Measurements from ENCODE around the gene ACVR1.
"Not testable (repeated sequence)": the region's sequence is repeated elsewhere in the genome, so short reads cannot be mapped to it uniquely, and the experiment has no call there.

The ACVR1 gene

GRCh38 chr2:157830266-157830665 lies 45.9 kb downstream of the ACVR1 start:
- DNase-seq (ENCODE audit: low read depth in 2 of 2) = no peak

- no peak for DNase-seq (ENCODE audit: low read depth in 2 of 2)
Measured at GRCh38 chr2:157827377-157827776, 48.8 kb downstream of the ACVR1 start.

DNA sequence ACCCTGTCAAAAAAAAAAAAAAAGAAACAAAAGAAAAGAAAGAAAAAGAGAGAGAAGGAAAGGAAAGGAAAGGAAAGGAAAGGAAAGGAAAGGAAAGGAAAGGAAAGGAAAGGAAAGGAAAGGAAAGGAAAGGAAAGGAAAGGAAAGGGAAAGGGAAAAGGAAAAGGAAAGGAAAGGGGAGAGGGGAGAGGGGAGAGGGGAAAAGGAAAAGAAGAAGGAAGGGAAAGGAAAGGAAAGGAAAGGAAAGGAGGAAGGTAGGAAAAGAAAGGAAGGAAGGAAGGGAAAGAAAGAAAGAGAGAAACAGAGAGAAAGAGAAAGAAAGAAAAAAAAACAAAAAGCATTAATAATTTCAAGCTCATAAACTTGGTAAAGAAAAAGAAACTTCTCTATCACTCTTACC lies 49.5 kb downstream of the ACVR1 start:
- not testable (repeated sequence) for DNase-seq (ENCODE audit: low read depth in 2 of 2)

DNA sequence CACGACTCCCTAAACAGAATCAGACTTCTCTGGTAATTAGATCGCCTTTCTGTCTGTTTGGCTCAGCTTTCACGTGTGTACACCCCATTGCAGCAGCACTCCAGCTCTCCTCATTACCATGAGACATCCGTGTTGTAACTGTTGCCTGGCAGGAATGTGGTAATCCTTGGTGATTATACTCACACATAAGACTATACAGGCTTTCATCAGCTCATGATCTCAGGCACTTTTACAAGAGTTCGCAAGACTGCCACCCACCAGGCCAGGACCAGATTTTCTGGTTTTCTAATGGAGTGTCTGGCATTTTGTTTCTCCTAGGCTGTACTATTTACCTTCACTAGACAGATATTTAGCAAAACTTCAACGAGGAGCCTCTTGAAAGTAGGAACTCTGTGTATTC lies 50.2 kb downstream of the ACVR1 start:
- no peak for DNase-seq (ENCODE audit: low read depth in 2 of 2)

DNA sequence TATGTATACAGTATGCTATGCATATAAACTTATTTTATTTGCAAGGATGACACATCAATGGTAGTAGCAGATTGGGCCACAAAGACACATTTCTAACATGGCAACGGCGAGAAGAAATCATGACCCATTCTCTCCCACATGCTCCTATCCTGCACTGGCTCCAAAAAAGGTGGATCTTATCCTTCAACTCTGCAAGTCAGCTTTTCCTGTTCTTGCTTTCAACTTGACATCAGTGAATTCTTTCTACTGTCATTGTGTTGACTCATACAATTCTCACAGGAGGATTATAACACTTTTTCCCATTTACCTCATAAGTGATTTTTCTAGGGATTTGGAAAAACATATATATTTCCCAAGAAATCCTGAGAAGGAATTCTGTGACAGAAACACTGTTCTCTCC lies 53.1 kb downstream of the ACVR1 start:
- DNase-seq (ENCODE audit: low read depth in 2 of 2) = no peak

- no peak for DNase-seq (ENCODE audit: low read depth in 2 of 2)
Measured at GRCh38 chr2:157822533-157822932, 53.6 kb downstream of the ACVR1 start.

GRCh38 chr2:157821519-157822131 lies 54.5 kb downstream of the ACVR1 start:
- no peak for DNase-seq (ENCODE audit: low read depth in 2 of 2)

DNA sequence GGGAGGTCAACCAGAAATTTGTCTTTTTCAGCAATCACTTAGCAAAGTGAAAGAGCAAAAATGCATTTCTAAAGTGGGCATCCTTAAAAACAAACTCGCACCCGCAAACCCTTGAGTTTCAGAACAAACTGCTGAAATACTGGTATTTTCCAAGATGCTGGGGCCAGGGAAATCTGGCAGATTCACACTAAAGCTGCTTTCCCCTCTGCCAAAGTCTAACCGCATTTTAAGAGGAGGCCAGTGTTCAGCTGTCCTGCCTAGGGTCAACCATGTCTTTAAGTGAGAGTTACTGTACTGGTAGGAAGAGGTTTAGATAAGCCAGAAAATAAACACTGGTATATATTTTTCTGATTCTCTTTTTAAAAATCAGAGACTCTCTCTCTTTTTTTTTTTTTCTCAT lies 55.9 kb downstream of the ACVR1 start:
- DNase-seq (ENCODE audit: low read depth in 2 of 2) = no peak

GRCh38 chr2:157819761-157820160 lies 56.4 kb downstream of the ACVR1 start:
- DNase-seq (ENCODE audit: low read depth in 2 of 2) = no peak

GRCh38 chr2:157818227-157818626 lies 57.9 kb downstream of the ACVR1 start:
- no peak for DNase-seq (ENCODE audit: low read depth in 2 of 2)

GRCh38 chr2:157815421-157815820 lies 60.7 kb downstream of the ACVR1 start:
- no peak for DNase-seq (ENCODE audit: low read depth in 2 of 2)

GRCh38 chr2:157813467-157813866 lies 62.7 kb downstream of the ACVR1 start:
- no peak for DNase-seq (ENCODE audit: low read depth in 2 of 2)

DNA sequence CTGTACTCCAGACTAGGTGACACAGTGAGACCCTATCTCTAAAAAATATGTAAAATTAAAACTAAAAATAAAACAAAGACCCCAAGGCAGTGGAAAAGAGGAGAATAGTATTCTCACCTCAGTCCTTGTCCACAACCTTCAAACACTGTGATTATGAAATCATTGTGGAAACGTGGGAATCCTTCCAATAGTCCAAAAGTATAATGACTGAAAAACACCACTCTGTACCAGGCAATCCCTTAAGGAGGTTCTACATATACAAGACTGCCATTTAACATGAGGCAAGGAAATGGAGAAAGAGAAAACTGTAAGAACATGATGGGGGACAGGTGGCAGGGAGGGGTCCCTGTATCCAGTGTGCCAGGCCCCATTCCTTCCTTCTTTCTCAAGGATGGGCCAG lies 66.1 kb downstream of the ACVR1 start:
- DNase-seq (ENCODE audit: low read depth in 2 of 2) = no peak

DNA sequence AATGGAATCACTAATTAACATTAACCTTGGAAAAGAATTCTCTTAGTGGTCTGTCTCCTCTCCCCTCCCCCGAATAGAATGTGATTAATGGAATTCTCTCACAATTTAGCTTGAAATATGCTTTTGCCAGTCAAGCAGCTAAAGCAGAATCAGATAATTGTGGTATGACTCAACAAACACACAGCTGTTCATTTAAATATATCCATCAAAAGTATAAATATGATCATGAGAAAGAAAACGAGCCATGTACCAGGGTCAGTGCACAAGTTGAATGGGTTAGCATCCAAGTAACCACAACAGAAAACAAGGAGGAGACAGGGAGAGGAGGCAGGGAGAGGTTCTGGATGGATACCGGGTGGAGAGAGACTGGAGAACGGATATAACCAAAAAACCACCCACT lies 66.9 kb downstream of the ACVR1 start:
- DNase-seq (ENCODE audit: low read depth in 2 of 2) = no peak

GRCh38 chr2:157808421-157808820 lies 67.7 kb downstream of the ACVR1 start:
- no peak for DNase-seq (ENCODE audit: low read depth in 2 of 2)

- no peak for DNase-seq (ENCODE audit: low read depth in 2 of 2)
Measured at GRCh38 chr2:157806426-157807077, 69.6 kb downstream of the ACVR1 start.

DNA sequence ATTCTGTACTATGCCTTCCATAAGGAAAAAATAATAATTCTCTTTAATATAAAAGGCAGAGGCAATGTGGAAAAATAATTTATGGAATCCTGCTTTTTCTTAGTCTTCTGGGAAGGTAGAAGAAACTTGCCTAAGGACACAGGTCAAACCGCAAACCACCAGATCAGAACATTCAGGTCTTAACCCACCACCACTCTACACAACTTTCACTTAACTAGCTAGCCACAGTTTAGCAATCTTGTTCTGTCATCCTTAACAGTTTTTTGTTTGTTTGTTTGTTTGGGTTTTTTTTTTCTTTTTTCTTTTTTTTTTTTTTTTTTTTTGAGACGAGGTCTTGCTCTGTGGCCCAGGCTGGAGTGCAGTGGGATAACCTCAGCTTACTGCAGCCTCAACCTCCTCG lies 70.6 kb downstream of the ACVR1 start:
- DNase-seq (ENCODE audit: low read depth in 2 of 2) = no peak

- no peak for DNase-seq (ENCODE audit: low read depth in 2 of 2)
Measured at GRCh38 chr2:157804355-157804754, 71.8 kb downstream of the ACVR1 start.

GRCh38 chr2:157803952-157804351 lies 72.2 kb downstream of the ACVR1 start:
- no peak for DNase-seq (ENCODE audit: low read depth in 2 of 2)

DNA sequence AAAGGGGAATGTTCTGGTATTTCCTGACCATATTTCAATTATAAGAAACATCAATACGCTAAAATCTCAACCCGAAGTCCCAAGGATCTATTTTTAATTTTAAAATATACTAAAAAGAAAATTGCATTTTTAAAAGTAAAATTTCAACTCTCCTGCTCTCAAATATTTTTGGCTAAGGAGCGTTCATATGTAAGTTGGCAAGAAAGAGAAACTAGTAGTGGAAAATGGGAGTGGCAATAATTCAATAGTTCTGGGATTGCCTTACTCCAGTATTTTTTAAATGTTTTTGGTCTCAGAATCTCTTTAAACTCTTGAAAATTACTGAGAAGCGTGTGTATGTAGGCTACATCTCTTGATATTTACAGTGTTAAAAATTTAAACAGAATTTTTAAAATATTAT lies 72.7 kb downstream of the ACVR1 start:
- DNase-seq (ENCODE audit: low read depth in 2 of 2) = no peak

DNA sequence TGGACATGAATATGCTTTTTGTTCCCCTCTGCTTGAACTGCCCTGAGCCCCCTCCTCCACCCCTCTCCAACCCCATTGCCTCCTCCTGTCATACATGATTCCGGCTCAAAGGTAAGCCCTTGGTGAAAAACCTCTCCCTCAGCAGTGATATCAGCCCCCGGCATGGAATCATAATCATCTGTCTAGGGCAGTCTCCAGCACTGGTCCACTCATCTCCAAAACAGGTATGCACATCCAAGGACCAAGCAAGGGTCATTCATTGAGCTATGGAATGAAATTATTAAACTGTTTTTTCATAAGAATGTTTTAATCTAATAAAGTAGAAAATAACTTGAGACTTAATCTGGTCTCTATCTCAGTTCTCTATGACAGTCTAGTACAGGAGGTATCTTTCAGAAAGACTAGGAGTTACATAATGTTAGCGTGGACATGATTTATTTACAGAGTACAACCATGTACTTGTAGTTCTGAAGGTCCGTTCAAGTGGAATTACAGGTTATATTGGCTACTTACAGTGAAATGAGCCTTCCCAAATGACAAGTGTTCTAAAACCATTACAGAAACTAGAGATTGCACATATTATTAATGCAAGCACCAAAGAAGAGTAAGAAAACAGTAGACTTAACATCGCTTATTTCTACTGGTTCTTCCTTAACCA lies 75.2 kb downstream of the ACVR1 start:
- no peak for DNase-seq (ENCODE audit: low read depth in 2 of 2)

GRCh38 chr2:157793053-157793612 lies 83.0 kb downstream of the ACVR1 start:
- no peak for DNase-seq (ENCODE audit: low read depth in 2 of 2)
